Hematopoietic multipotent progenitor cell (in vitro differentiated cells): ENCODE measurements around the gene PDLIM5. TPM values are rescaled to one million over a fixed set of nuclear protein-coding genes. Genes with fewer than 3 reads are reported as not detected.

Experiments used
- DNase-seq, 3 donors: peaks; one replicate each; pipeline ENCODE4 v3.0.0-alpha.2; 2011 to 2015; ENCODE audit warnings: low read depth in 2 of 3, low spot score in 2 of 3
- total RNA-seq: library from RNA; depleted of rRNA; stranded (reverse); fragments of >200 nt; gene quantifications from one replicate; pipeline ENCODE4 v1.2.3, GENCODE V29; 2012

PDLIM5 gene
- total RNA-seq, 1 donor = 43.6 TPM

DNA sequence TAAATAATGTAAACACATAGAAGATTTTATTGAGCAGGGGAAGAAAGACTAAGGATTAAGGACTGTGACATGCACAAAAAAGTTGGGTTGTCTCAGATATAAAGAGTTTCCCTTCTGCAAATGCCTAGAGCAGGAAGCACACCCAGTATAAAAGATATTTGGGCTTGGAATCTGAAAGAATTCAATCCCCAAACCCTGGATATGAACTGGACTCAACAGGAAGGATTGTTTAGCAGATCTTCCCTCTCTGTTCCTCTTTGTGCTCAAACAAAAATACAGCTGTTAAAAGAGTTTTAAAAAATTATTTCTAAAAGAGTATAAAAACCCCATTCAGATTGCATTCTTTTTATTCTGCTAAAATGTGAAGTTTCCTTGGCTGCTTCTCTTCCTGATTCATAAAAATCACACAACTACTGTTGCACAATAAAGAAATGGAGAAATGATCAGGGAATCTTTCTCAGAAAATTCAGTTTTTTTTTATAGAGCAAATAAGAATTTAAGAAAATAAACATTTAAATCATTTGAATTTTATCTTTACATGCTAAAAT is 71.4 kb downstream of the PDLIM5 start:
- DNase-seq = no peak

DNA sequence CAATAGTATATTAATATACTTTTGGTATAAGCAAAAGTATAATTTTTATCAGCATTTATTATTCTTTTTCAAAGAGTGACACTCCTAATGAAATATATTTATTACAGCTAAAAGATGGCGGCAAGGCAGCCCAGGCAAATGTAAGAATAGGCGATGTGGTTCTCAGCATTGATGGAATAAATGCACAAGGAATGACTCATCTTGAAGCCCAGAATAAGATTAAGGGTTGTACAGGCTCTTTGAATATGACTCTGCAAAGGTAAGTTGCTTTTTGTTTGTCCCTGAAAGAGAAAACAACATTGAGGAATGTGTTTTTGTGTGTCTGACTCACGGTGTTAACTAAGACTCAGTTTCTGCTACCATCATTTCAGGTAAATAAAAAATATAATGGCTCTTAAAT is 71.9 kb downstream of the PDLIM5 start:
- no peak for DNase-seq

DNA sequence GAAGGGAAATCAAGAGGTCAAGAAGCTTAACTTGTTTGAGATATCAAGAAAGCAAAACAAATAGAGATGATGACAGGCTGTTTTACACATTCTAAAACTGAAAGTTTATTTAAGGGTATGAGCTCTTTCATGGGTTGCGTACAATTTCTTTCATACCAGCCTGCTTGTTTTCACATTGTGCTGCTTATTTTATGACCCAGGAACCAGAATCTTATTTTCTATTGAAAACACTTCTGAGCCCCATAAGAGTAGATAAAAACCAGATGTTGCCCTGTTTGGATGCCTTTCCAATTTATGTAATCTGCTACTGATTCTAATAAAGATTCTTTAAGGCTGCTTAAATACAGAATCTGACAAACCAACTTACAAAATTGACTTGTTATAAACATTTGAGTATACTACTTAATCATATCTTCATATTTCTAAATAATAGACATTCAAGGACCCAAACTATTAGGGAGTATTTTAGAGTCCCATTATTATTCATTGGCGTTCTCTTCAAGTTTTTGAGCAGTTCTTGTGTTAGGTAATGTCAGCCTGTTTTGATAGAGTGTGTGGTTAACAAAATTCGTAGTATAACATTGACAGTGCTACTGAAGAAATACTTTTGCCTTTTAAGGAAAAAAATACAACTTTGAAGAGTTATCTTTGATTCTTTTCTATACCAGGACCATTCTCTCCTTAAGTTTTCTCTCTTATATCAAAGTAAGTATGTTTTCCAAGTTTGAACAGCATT is 74.4 kb downstream of the PDLIM5 start:
- no peak for DNase-seq

DNA sequence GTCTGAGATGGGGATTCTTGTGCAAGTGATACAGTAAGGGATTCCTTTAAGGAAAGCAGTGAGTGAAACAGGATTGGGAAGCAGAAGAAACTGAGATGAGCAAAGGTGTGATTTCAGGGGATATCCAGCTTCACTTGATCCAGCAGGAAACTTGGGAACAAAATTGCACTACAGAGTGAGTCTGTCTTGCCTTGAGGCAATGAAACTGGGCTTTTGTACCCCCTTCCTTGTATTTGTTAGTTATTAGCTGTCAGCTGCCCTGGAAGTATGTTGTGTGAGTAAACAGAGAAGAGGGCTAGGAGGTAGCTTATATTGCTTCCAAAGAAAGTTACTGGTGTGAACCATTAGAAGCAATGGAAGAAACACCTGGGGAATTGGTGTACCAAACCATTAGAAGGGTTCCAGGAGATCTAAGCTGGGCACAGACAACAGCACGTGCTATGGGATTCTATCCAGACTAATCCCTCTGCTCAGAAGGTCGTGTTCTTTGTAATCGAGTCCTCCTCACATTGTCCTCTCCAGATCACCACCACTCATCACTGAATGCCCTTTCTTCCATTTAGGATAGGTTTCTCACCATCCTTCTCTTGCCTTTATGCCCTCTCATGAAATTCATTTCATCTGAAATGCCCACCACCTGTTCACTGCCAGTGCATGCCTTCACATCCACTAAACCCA is 76.0 kb downstream of the PDLIM5 start:
- no peak for DNase-seq

DNA sequence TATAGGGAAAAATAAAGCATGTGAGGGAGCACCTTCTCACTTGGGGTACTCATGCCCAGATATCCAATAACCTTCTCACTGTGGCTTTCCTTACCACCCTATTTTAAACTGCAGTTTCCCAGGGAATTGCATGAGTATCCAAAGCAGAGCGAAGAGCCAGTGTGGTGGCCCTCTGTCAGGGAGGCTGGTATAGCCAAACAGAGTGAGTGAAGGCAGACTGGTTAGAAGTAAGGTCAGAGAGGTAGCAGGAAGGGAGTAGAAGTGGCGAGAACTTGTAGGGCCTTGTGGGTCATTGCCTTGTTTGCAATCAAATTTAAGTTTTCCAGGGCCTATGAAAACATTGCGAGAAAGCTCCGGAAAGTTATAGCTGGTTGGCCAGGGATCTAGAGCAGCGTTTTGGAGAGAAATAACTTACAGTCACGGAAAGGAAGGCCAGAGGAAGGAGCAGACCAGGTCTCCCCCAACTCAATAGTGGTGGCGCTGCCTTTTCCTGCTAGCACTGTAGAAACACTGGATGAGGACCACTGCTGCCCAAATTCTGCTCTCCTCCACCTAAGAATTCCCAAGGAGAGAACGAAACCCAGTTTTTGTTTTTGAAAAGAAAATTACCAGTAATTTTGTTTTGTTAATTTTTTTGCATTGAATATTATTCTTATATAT is 77.2 kb downstream of the PDLIM5 start:
- no peak for DNase-seq

DNA sequence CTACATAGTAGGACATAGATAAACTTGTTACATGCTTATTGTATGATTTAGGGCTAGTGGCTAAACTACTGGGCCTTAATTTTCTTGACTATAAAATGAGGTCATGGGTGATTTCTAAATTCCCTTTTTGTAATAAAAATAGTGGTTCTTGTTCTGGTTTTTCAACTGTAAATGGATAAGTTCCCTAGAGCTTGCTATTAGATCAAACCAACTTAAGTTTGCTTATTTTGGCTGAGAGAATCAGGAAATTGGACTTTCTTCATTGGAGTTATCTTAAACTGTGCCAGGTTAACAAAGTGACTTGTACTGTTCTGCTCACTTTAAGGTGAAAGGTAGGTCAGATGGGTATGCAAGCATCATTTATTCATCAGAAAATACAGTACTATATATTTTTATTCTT is 78.3 kb downstream of the PDLIM5 start:
- no peak for DNase-seq

DNA sequence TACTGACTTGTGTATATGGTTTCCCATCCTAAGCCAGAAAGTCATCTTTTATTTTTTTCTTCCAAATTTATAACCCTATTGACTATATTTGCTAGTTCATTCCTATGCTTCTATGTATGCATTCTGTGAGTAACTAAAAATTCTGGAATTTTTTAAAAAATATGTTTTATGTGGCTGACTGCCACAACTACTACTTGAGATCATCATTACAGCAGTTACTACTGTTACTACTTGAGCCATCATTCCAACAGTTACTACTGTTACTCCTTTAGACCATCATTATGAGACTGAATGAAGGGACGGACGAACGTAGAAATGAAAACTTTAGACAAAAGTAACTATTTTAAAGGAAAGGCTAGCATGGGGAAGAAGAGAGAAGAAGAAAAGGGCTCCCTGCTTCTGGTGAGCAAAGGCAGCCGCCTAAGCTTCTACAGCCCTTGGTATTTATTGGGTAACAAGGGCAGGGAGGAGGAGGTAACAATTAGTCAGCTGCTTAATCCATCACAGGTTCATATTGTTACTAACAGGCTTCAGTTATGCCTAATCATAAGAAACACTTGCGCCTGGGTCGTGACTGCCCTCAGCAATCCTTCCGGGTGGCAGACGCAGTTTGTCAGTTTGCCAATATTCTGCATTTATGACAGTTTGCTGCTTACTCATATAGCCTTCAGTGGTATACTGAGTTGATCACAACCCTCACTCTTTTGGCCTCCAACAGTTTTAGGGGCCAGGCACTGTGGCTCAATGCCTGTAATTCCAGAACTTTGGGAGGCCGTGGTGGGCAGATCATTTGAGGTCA is 80.4 kb downstream of the PDLIM5 start:
- no peak for DNase-seq

DNA sequence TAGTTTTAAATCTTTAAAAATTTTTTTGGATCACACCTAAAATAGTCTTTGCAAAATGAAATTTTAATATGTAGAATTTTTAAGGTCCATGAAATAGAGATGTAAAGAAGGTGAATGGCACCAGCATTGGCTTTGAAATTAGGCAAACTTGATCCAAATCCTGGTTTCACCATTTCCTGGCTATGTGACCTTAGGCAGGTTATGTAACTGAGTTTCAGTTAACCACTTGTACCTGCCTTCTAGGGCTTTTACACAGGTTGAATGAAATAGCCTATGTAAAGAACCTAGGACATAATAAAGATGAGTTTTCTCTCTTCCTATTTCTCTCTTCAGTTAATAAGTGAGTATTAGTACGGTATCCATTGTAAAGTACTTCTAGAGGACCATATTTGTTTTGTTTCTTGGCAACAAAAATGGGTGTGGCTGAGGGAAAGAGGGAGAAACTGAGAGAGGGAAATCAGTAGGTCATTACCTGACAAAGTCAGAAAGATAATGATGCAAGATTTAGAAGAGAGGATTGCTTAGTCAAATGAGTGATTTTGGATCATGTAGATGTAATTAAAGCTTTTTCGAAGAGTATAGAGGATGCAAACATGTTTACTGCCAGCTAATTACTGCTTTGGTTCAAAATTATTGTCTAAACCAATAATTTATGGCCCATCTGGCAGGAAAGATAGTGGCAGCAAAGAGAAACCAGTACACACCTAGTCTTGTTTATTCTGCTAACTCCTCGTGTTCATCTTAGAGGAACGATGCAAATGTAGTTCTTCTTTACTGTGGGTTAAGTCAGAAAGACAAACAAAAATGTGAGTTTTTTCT is 81.9 kb downstream of the PDLIM5 start:
- DNase-seq = peak in 2 of 3 donors; percentile 48 to 82

DNA sequence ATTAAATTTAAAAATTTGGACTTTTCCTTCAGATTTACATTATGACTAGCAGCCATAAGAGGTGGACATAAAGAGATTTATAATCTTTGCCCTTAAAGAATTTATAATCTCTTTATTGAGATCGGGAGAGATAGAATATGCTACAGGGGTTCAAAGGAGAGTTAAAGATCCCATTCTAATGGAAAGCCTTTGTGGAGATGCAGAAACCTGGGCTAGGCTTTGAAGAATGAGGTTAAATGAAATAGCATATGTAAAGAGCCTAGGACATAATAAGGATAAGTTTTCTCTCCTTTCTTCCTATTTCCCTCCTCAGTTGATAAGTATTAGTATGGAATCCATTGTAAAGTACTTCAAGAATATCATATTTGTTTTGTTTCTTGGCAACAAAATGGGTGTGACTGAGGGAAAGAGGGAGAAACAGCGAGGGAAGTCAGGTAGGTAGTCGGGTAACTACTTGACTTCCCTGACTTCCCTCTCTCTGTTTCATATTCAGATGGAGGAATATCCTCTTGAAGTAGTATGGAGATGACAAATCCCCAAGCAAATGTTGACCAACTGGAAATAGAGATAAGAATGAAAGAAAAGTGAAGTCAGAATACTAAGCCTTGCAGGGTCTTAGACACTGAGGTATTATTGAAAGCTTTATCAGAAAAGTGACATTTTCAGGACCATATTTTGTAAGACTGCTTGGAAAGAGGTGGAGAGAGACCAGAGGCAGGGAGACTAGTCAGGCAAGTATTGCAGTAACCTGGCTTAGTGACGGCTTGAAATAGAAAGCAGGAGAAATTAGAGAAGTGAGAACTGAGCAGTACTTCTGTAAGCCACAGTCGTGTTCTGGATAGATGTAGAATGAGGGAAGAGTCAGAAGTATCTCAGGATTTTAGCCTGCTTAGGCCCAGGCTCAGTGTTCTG is 82.9 kb downstream of the PDLIM5 start:
- peak in 1 of 3 donors; percentile 39 for DNase-seq

DNA sequence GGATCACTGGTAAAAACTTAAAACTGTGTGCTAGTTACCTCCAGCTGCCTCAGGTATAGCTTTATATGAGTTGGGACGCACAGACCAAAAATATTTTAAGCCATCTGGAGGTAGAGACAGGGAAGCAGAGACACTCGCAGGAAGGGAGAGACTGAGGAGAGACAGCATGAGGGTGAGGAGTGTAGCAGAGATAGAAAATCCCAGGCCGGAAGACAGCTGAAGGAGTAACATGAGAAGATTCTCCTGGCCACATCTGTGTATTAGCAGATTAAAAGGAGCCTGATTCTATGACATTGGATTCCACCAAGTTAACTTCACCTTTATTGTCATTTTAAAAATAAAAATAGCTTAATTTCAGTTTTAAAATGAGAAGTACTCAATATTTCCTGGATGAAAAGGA is 84.3 kb downstream of the PDLIM5 start:
- DNase-seq = no peak

DNA sequence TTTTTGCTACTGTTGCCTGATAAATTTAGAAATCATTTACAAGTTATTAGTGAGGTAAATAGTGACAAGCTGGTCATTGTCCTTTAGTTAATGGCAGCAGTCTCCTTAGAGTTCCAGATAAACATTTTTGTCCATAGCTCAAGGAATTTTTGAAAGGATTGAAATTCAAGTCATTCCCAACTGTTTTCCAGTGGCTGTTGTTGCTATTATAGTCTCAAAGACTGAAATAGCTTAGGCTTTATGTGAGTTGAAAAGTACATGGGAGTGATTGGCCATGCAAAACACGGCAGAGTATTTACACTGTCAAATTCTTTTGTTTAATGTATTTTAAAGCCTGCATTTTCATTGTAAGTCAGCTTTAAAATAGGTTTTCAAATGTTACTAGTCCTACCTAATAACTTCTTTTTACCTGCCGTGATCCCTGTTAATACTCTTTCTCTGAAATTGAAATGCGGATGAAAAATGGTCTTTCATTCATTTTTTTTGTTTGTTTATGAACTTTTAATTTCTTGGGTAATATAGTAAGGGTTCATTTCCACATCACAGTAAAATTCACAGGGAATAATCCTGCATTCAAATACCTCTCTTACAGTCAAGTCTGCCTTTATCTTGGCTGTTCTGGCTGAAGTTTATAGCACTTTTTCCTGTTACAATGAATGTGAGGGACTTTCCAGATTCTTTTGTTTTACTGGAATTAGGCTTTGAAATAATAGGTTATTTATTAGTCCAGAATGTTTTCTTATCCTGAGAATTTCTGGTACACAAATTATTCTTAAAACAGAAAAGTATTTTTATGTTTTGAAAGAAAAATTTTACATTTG is 85.1 kb downstream of the PDLIM5 start:
- DNase-seq = no peak

DNA sequence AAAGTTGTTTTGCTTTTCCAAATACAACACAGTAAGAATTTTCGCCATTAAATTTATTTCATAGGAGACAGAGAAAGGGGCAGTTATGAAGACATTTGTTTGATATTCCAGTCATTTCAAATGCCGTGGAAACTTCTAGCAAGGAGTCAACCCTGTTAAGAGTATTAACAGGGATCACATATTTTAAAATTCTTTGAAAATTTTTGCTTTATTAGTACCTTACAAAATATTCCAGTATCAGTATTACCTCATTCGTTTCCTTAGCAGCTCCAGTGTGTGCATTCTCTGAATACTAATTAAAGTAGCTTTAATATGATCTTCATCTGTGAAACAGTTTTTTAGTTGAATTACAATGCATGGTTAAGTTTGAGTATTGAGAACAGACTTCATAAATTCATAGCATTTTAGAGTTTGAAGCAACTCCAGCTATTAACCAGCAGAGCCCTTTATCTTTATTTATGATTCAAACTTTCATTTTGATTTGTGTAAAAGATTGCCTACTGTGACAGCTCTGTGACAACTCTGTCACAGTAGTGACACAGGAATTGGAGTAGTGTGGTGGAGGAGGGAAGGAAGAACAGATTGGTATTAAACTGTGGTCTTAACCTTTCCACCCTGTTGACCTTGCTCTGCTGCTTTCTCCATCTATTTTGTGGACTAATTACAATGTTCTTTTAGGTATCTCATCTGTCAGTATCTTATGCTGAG is 86.3 kb downstream of the PDLIM5 start:
- no peak for DNase-seq

DNA sequence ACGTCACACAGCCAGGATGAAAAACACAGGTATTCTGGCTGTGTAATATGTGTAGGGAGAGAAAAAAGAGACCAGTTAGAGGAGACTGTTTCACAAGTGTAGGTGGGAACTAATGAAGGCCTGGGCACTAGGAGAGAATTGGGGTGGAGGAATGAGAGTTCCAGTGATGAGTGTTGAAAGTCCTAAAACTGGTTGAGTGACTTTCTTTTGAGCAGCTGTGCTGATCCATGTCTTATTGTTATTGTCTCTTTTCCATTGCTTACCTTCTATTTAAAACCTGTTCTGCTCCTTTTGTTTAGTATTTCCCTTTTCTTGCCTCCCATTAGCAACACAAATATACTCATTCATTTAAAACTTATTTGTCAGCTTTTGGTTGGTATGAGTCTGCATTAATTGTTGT is 88.7 kb downstream of the PDLIM5 start:
- DNase-seq = no peak

DNA sequence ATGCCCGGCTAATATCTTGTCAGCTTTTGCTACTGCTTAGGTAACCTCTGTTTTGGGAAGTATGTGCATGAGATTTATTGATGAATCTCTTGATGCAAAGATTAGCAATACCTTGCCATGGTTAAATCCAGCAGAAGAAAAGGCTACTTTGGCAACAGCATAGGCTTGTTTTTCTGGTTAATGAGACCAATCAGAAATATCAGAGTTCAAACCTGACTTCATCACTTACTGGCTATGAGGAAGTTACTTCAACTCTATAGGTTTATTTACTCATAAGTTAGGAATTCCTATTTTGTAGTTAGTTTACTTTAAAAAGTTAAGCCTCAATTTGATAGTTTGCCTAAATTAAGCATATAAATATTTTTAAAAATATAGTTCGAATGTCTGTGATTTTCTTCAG is 93.1 kb downstream of the PDLIM5 start:
- DNase-seq = no peak

DNA sequence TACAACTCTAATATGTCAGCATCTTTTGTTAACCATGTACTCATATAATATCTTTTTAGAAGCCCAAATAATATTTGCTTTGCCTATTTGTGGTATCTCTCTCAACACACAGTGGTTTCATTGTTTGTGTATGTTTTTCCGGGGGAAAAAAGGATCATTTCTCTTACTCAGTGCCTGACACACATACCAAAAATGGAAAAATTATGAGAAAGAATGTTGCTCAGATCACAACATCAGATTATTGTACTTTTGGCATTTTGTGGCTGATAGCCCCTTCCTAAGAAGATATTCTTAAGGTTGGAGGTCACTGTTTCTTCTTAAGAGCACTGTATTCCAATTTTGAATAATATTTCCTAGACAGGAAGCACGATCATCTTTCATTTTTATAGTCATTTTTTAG is 93.6 kb downstream of the PDLIM5 start:
- DNase-seq = no peak

DNA sequence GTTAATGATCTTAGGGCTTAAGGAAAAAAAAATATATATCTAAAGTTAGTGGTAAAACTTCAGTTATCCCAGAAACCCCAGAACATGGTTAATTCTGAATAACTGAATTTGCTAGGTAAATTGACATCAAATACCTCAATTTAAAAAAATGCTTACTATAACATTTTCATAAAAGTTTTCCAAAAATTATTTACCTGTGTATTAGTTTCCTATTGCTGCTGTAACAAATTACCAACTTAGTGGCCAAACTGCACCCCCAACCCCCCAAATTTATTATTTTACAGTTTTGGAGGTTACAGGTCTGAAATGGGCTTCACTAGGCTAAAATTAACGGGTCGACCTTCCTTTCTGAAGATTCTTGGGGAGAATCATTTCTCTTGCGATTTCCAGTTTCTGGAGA is 95.2 kb downstream of the PDLIM5 start:
- DNase-seq = no peak

DNA sequence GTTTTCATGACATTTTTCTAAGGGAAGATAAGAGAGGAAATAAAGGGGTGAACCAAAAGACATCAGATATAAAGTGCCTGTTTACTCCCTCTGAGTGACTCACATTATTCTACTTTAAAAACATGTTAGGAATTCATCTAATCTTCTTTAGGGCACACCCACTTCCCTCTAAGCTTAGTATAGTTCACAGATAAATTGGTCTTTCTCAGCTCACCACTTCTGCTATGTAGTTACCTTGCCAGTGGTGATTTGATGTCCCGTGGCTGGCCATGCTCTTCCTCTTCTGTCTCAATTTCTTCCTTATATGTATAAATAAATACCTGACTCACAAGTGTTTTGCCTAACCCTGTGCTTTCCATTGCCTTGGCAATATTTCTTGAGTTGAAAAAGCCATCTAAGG is 96.8 kb downstream of the PDLIM5 start:
- peak in 2 of 3 donors; percentile 9 to 41 for DNase-seq
